Subcutaneous abdominal adipose tissue (tissue), 5 donors: ENCODE results near the gene GPR84.

Source experiments
- H3K27ac ChIP-seq: one replicate; pipeline ENCODE4 v1.7.0; 2013; ENCODE audit warnings: low read depth, mild to moderate bottlenecking, inconsistent platforms, low read length, moderate library complexity
- H3K27me3 ChIP-seq, 5 donors: one replicate each; pipeline ENCODE4 v1.7.0; 2013; ENCODE audit warnings: low read length in 5 of 5, inconsistent platforms in 1 of 5; ENCODE audit not compliant: control insufficient read depth in 5 of 5, insufficient read depth in 4 of 5
- H3K36me3 ChIP-seq, 5 donors: one replicate each; pipeline ENCODE4 v1.7.0; 2013; ENCODE audit warnings: low read length in 5 of 5; ENCODE audit not compliant: control insufficient read depth in 5 of 5, insufficient read depth in 5 of 5
- H3K4me1 ChIP-seq, 5 donors: one replicate each; pipeline ENCODE4 v1.7.0; 2013; ENCODE audit warnings: low read length in 5 of 5, mild to moderate bottlenecking in 3 of 5, moderate library complexity in 1 of 5; ENCODE audit not compliant: control insufficient read depth in 5 of 5, insufficient read depth in 5 of 5
- H3K4me3 ChIP-seq, 5 donors: one replicate each; pipeline ENCODE4 v1.7.0; 2013; ENCODE audit warnings: low read length in 5 of 5, low read depth in 1 of 5
- H3K9ac ChIP-seq, 5 donors: one replicate each; pipeline ENCODE4 v1.7.0; 2013; ENCODE audit warnings: low read length in 5 of 5, mild to moderate bottlenecking in 4 of 5, moderate library complexity in 3 of 5
- H3K9me3 ChIP-seq, 5 donors: one replicate each; pipeline ENCODE4 v1.7.0; 2013; ENCODE audit warnings: low read length in 5 of 5; ENCODE audit not compliant: control insufficient read depth in 5 of 5
- donor health status: healthy.
- donor health status: healthy.
- donor health status: healthy.
- donor health status: healthy.
- donor health status: healthy.

Gene GPR84

DNA sequence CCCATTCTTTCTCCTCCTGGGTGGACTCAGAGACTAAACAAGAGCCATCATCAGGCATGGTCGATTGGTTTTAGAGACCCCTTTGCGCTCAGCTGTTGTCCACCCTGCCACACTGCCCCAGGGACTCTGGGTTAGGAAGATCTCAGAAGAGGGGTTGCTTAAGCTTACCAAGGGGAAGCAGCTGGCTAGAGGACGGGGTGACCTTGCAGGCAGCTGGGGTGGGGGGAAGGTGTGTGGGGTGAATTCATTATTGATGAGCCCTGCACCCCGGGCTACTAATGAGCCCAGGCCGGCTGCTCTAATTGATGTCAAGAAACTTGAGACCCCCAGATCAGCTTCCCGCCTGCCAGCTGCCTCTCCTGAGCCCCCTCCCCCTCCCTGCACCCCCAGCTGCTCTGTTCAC lies 28.9 kb upstream of the GPR84 start:
- Histone ChIP-seq H3K27me3 (no peaks in the 10 kb centered on the region), H3K4me1 (peaks cover 0 to 26% (median 11%) of the 10 kb centered on the region in 5 donors), H3K36me3 (peaks cover 0 to 48% (median 34%) of the 10 kb centered on the region in 5 donors), H3K4me3 (no peak overlapping the region), H3K27ac (no peak overlapping the region), H3K9ac (no peak overlapping the region), H3K9me3 (no peaks in the 10 kb centered on the region)

DNA sequence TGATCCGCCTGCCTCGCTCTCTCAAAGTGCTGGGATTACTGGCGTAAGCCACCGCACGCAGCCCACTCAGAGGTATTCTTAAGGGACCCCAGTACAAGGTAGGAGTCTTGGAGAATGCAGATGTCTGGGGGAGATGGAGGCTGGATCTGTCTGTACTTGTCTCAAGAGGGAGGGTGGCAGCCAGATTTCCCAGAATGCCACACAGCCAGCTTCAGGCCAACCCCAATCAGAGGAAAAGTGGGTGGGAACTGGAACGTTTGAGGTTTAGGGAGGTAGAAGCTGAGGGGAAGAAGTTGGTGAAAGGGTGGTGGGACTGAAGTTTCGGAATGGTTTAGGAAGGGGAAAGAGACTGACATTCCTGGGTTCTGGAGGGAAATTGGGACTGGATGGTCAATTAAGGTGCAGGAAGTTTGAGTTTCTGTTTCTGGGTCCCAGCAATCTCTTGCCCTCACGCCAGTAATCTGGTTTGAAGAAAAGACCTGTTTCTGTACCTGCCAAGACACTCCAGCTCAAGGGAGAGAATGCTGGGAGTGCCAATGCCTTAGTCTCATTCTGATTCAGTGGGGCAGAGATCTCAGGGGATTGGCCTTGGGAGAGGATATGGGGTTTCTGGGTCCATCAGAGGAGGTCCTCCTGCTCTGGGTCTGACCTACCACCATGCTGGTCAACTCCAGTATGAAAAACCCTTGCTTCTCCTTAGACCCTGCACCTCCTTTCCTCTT lies 28.4 kb upstream of the GPR84 start:
- no peak overlapping the region for H3K4me3 ChIP-seq
- no peaks in the 10 kb centered on the region for H3K27me3 ChIP-seq
- H3K4me1 ChIP-seq = peaks cover 0 to 26% (median 12%) of the 10 kb centered on the region in 5 donors
- H3K27ac ChIP-seq = no peak overlapping the region
- peaks cover 0 to 42% (median 30%) of the 10 kb centered on the region in 5 donors for H3K36me3 ChIP-seq
- H3K9me3 ChIP-seq = no peaks in the 10 kb centered on the region
- no peak overlapping the region for H3K9ac ChIP-seq

DNA sequence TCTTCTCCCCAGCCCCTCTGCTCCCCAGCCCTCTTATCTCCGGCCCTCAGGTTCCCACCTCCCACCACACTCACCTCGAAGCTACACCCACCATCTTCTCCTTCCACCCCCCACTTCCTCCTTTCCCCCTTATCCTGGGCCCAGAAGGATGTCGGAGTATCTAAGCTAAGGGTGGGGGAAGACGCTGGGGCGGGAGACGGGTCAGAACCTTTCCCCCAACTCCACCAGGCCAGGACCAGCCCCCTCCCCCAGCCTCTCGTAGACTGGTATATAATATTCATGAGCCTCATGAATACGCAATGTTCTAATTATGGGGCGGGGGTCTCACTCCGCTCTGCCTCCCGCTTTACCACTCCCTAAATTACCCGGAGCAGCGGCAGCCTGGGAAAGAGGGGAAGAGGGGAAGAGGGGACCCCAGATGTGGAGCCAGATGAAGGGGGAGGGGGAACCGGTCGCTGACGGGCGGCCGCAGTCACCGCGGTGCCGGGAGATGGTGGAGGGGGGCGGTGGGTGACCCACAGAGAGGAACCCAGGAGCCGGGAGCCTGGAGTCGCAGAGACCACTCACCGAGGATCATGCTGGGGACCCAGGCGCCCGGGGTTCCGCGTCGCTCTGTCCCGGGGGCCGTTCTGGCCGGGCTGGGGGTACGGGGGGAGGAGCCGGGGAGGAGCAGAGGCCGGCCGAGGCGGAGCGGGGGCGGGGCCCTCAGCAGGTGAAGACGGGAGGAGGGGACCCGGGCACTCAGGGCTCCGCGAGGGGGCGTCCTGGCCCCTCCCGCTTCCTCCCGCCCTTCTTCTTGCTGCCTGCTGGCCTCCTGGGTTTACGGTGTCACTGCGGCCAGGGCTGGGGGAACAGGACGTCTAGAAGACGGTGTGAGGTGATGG lies 26.6 kb upstream of the GPR84 start:
- H3K4me3 ChIP-seq = peak overlapping the region in 2 of 5 donors; percentile 34 to 41
- H3K27me3 ChIP-seq = no peaks in the 10 kb centered on the region
- peaks cover 0 to 25% (median 14%) of the 10 kb centered on the region in 5 donors for H3K36me3 ChIP-seq
- H3K9me3 ChIP-seq = no peaks in the 10 kb centered on the region
- no peak overlapping the region for H3K27ac ChIP-seq
- peaks cover 0 to 44% (median 20%) of the 10 kb centered on the region in 5 donors for H3K4me1 ChIP-seq
- H3K9ac ChIP-seq = no peak overlapping the region

DNA sequence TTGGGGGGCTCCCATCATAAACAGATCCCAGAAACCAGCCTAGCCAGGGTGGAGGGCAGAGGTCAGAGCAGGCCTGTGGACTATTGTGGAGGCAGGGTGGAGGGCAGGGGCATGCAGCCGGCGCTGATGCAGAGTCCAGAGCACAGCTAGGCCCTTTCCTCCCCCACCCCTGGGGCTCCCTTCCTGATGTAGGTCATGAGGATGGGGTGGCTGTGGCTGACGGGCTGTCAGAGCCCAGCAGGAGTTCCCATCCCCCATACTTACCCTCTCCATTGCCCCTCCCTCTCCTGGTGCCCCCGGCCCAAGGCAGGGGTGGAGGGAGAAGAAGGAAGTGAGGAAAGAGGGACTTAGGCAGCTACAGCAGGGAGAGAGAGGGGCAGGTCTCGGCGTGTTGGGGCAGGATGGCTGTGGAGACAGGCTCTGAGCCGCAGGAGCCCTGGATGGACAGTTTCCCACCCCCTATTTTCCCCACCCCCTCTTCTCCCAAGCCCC lies 25.9 kb upstream of the GPR84 start:
- Histone ChIP-seq H3K9me3 (no peaks in the 10 kb centered on the region), H3K4me3 (no peak overlapping the region), H3K9ac (no peak overlapping the region), H3K27me3 (no peaks in the 10 kb centered on the region), H3K4me1 (peaks cover under 1 to 50% (median 25%) of the 10 kb centered on the region in 5 donors), H3K36me3 (peaks cover 0 to 18% (median 7%) of the 10 kb centered on the region in 5 donors), H3K27ac (no peak overlapping the region)

DNA sequence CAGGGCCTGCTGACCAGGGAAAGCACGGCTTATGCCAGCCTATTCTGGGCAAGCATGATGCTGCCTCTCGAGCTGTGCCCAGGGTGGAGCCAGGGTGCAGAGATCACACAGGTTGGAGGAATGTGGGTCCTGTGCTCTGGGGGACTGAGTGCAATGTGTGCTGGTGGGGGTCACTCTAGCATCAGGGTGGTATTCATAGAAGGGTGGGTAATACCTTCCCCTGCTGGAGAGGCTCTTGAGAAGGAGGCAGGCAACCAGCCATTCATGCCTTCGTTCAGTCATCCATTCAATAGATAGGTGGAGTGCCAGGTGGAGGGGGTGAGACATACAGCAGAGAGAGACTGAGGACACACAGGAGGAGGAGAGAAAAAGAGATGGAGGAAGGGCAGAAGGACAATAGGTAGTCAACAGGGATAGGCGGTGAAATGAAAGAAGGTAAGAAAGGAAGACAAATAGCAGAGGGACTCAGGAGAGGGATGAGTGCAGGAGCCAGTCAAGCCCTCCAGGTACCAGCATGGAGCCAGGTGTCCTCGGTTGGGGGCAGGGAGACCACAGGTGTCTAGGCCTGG lies 25.4 kb upstream of the GPR84 start:
- Histone ChIP-seq H3K27ac (no peak overlapping the region), H3K9me3 (no peaks in the 10 kb centered on the region), H3K4me1 (peaks cover 4 to 55% (median 30%) of the 10 kb centered on the region in 5 donors), H3K9ac (no peak overlapping the region), H3K4me3 (no peak overlapping the region), H3K36me3 (peaks cover 0 to 13% (median 3%) of the 10 kb centered on the region in 5 donors), H3K27me3 (no peaks in the 10 kb centered on the region)

DNA sequence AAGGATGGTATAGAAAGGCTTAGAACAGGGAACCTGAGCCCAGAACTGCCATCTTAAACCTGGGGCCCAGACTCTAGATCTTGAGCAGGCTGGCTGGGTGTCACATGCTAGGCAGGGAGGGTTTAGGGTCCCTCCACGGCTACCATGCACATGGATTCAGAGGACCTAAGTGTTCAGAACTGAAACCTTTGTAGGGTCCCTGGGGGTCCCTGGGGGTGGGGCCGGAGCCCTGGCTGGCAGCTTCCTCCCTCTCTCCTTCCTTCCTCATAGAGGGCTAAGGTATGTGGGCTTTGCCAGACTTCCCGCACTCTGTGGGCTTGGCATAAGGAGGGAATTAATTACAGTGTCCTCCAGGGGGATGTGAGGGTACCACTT lies 24.8 kb upstream of the GPR84 start:
- Histone ChIP-seq H3K4me3 (no peak overlapping the region), H3K9me3 (no peaks in the 10 kb centered on the region), H3K9ac (no peak overlapping the region), H3K36me3 (peaks cover 0 to 9% (median 3%) of the 10 kb centered on the region in 5 donors), H3K27ac (no peak overlapping the region), H3K27me3 (no peaks in the 10 kb centered on the region), H3K4me1 (peaks cover 4 to 61% (median 36%) of the 10 kb centered on the region in 5 donors)

DNA sequence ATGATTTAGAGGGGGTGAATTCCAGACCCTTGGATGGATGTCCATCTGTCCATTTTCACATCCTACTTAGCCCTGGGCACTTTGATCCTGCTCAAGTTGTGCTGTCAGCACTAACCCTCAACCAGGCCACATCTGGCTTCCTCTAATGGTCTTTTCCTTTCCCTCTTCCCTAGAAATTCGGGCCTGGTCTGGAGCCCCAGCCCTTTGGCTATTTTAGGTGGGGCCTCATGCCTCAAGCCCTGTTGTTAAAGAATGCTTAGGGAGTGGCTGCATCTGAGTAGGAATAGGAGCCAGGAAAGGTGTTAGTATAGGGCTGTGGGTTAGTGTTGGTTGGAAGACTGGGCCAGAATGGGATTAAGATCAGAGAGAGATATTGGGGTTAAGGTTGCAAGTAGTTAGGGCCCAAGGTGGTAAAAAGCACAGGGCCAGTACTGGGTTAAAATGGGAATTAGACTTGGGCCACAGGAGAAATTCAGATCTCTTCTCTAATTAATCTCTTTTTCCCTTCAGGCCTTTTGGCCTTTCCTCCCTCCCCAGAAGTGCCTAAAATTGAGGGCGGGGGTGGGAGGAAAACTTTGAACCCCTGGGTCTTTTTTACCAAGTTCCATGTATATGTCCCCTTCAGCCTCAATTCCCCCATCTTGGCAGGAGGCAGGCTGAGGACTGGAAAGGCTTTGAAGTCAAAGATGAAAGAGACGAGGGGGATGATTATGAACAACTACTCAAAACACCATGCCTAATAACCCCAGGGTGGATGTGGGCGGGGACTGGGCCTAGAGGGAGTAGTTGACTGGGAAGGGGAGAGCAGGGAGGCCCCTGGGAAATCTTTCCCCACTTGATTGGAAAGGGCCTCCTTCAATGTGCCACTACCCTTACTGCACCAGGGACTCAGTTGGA lies 24.2 kb upstream of the GPR84 start:
- H3K27me3 ChIP-seq = no peaks in the 10 kb centered on the region
- H3K36me3 ChIP-seq = peaks cover 0 to 6% (median 3%) of the 10 kb centered on the region in 5 donors
- H3K27ac ChIP-seq = no peak overlapping the region
- H3K9ac ChIP-seq = no peak overlapping the region
- H3K9me3 ChIP-seq = no peaks in the 10 kb centered on the region
- no peak overlapping the region for H3K4me3 ChIP-seq
- peaks cover 4 to 59% (median 37%) of the 10 kb centered on the region in 5 donors for H3K4me1 ChIP-seq

DNA sequence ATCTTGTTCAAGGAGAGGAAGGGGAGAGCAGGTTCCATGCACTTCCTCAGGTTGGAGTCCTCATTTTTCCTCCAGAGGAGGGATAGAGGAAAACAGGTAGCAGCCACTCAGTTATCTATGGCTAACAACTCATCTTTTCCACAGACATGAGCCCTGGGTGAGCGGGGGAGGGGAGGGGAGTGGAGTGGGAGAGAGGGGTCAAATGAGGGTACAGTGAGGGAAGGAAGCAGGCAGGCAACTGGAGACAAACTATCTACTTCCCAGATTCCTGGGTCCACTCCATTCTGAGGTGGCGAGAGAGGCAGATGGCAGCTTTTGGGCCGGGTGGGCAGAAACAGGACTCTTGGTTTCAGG lies 22.8 kb upstream of the GPR84 start:
- Histone ChIP-seq H3K4me3 (no peak overlapping the region), H3K27me3 (no peaks in the 10 kb centered on the region), H3K9me3 (no peaks in the 10 kb centered on the region), H3K36me3 (peaks cover 0 to 4% (median 0%) of the 10 kb centered on the region in 5 donors), H3K27ac (no peak overlapping the region), H3K4me1 (peaks cover 4 to 53% (median 31%) of the 10 kb centered on the region in 5 donors), H3K9ac (no peak overlapping the region)

DNA sequence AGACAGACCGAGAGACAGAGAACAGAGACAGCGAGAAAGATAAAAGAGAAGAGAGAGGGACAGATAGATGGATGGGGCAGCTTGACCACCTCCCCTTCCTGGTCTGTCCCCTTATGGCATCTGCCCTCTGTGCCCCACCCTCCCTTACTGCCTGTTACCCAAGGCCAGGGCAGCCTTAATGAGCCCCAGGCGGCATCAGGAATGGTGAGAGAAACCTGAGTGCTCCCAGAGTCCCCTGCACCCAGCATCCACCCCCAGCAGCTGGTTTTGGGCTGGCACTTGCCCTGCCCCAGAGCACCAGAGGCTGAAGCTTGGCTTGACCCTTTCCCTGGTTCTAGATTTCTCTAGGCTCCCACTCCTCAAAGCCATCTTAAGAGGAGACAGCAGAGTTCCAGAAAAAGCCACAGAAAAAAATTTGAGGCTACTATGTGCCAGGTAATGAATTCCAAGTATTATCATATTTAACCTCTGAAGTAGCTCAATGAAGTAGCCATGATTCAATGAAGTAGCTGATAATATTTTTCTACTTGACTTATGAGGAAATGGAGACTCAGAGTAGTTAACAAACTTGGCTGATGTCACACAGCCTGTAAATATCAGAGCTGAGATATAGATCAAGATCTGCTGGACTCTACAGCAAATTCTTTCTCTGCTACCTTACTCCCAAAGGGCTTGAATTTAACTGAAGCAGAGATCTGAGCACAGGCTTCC lies 22.3 kb upstream of the GPR84 start:
- Histone ChIP-seq H3K27me3 (no peaks in the 10 kb centered on the region), H3K27ac (peak overlapping the region; percentile 29), H3K9me3 (no peaks in the 10 kb centered on the region), H3K9ac (no peak overlapping the region), H3K36me3 (no peaks in the 10 kb centered on the region), H3K4me1 (peaks cover 4 to 50% (median 31%) of the 10 kb centered on the region in 5 donors), H3K4me3 (no peak overlapping the region)
